OCI-LY1 (cell line): ENCODE results near the gene TACR2.

ENCODE experiments used
- CTCF ChIP-seq: fragments of 200-600 bp; sonication (generic), shearing (Covaris generic); IDR thresholded peaks from 2 replicates; pipeline ENCODE4 v1.5.1; 2017; ENCODE audit warnings: mild to moderate bottlenecking, antibody characterized with exemption, low read length, moderate library complexity, mixed read lengths
- EZH2 ChIP-seq: fragments of 200-600 bp; sonication (generic), shearing (Covaris generic); IDR thresholded peaks from 2 replicates; pipeline ENCODE4 v1.8.0; 2017; ENCODE audit warnings: borderline replicate concordance, mixed run types, mild to moderate bottlenecking, antibody characterized with exemption, low read length, moderate library complexity, mixed read lengths

DNA sequence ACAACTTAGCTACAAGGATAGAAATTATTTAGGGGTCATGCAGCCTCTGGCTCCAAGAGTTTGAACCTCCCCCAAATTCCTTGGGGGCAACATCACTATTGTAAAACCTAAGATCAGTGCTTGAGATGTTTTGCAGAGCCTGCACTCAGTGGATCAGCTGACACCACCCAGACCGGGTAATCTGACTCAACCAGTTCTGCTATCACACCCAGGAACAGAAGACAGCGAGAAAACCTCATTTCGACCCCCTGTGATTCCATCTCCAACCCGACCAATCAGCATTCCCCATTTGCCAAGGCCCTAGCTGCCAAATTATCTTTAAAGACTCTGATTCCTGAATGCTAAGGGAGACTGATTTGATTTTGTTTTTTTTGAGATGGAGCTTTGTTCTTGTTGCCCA lies 5.2 kb downstream of the TACR2 start:
- TF ChIP-seq CTCF, result no peak
- no peak for TF ChIP-seq EZH2
